Heart right ventricle (tissue), 16 donors: ENCODE measurements around the gene GYG1. TPM values are rescaled to one million over a fixed set of nuclear protein-coding genes. Genes with fewer than 3 reads are reported as not detected.

ENCODE experiments used
- ATAC-seq, 8 donors: fragments of 200-7000 bp; cut with Tn5 transposase; one replicate each; pipeline ENCODE4 v1.9.1; 2020; ENCODE audit warnings: mild to moderate bottlenecking in 8 of 8, moderate library complexity in 8 of 8, moderate number of reproducible peaks in 1 of 8
- DNase-seq, 2 donors: peaks; one replicate each; pipeline ENCODE4 v3.0.0-alpha.2; 2020
- H3K27ac ChIP-seq, 10 donors: fragments of 200-600 bp; sonication (generic) in 2 of 10; one replicate each; pipeline versions ENCODE4 v1.5.0 to v1.8.0; 2020 to 2022; ENCODE audit warnings: mild to moderate bottlenecking in 3 of 10
- H3K27me3 ChIP-seq, 7 donors: fragments of 200-600 bp; one replicate each; pipeline ENCODE4 v1.8.0; 2021 to 2022; ENCODE audit warnings: mild to moderate bottlenecking in 2 of 7
- H3K36me3 ChIP-seq, 9 donors: fragments of 200-600 bp; sonication (generic) in 1 of 9; one replicate each; pipeline versions ENCODE4 v1.5.0 to v1.8.0; 2020 to 2022; ENCODE audit warnings: mild to moderate bottlenecking in 2 of 9
- H3K4me1 ChIP-seq, 9 donors: fragments of 200-600 bp; sonication (generic) in 1 of 9; one replicate each; pipeline versions ENCODE4 v1.5.0 to v1.8.0; 2020 to 2022; ENCODE audit warnings: mild to moderate bottlenecking in 4 of 9
- H3K4me3 ChIP-seq, 10 donors: fragments of 200-600 bp; sonication (generic) in 2 of 10; one replicate each; pipeline versions ENCODE4 v1.5.0 to v1.8.0; 2020 to 2022; ENCODE audit warnings: mild to moderate bottlenecking in 7 of 10, moderate library complexity in 2 of 10
- H3K9me3 ChIP-seq, 11 donors: fragments of 200-600 bp in 10 of 11; sonication (generic) in 2 of 11; one replicate each; pipeline versions ENCODE4 v1.5.0 to v1.8.0; 2013 to 2022; ENCODE audit warnings: mild to moderate bottlenecking in 2 of 11, control low read depth in 1 of 11, moderate library complexity in 1 of 11
- WGBS, 2 donors: extraction: QIAGEN DNeasy Blood & Tissue Kit; methylation state at CpG; one replicate each; pipeline ENCODE4 v1.1.7; 2013; ENCODE audit warnings: inconsistent platforms in 1 of 2; 5-methylcytosine and 5-hydroxymethylcytosine counted together
- intact Hi-C, 10 donors: fragments of 100-400 bp; cut with DNase I; formaldehyde crosslinking; loops; one replicate each; pipeline versions ENCODE4 v1.11.1 to v1.14.2; 2022
- polyA plus RNA-seq, 2 donors: library from polyadenylated mRNA; stranded (reverse); fragments of 200-250 nt; gene quantifications; one replicate each; pipeline ENCODE4 v1.2.3, GENCODE V29; 2013
- total RNA-seq, 10 donors: library from RNA; stranded (reverse); fragmentation: NEBNext Ultra II Directional in 3 of 10; extraction: Animal tissue kit (Norgen Biotek cat#: 25700) in 3 of 10; gene quantifications; one replicate each; pipeline versions ENCODE4 v1.2.1 to v1.2.4, GENCODE V29; 2021 to 2023
- TF ChIP-seq, protein P1 (sequence below), 9 donors: fragments of 200-600 bp; sonication (generic) in 2 of 9; IDR thresholded peaks; one replicate each; pipeline versions ENCODE4 v1.5.0 to v1.8.0; 2021 to 2022; ENCODE audit warnings: antibody characterized with exemption in 9 of 9, mild to moderate bottlenecking in 5 of 9, moderate library complexity in 1 of 9
- donor health status: Arrhythmogenic right ventricular cardiomyopathy.
- donor health status: ischemic (EF 13 %, LVEDD 7.1; RV severe dilation, severe dysfunction).
- donor health status: healthy with polysubstance abuse.
- donor health status: DM: no; HTN: yes; CAD: no.
- donor health status: DM: no; HTN: no; CAD: no.
- donor health status: ischemic (EF 25% LVEDD 6.9; RV normal size, moderate dysfunction).
- donor health status: ischemic (EF 25% LVEDD 5.7; RV mildly dilated, moderate dysfunction).
- donor health status: healthy.
- donor health status: DM: yes; HTN: yes; CAD: no.
- donor health status: Ischemic cardiomyopathy.
- donor health status: ischemic (EF 35%, LVEDD 5.7; RV mildly dilated, moderate dysfunction).
- donor health status: nonischemic (EF 11% LVEDD 7.7; RV severe dilation, severe dysfunction).
- donor health status: DM: yes; HTN: yes; CAD: no.
- donor health status: PGD.
- donor health status: ischemic (EF 29% LVEDD 5.4; RV normal size, mild dysfunction).
- donor health status: nonischemic (EF 23%, LVEDD 6.1; RV moderate dilation, normal function).

The GYG1 gene
- total and polyA plus RNA-seq, 12 donors, result 56.5 to 210 (median 154) TPM

DNA sequence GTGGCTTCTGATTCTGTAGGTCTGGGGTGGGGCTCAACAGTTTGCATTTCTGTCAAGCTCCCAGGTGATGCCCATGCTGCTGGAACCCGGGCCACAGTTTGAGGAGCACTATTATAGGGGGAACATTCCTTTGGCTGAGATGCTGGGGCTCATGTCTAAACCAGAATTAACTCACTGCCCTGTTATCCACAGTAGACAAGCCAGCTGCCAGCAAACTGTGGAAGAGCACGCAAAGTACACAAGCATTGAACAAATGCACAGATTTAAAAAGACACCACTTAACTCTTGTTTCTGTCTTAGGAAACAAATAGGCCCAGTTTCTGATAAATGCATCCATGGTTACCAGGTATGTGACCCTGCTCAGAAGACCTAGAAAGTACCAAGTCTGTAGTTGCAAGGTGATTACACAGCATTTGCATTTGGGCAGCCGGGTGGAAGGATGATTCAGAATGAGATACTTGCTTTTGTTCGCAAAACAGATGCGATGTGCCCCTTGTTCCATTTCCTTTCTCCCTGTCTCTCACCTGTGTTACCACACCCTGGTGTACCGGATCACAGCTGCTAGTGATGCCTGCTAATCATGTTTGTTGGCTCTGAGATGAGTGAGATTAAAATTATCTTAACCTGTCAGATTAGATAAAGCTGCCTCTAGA is 12.4 kb downstream of the GYG1 start:
- DNase-seq, result no peak
- 74 to 78% methylated on average over 6 of the region's 6 CpGs for WGBS, 2 donors
- H3K9me3 ChIP-seq, result no peaks in the 10 kb centered on the region
- TF ChIP-seq, protein P1, sequence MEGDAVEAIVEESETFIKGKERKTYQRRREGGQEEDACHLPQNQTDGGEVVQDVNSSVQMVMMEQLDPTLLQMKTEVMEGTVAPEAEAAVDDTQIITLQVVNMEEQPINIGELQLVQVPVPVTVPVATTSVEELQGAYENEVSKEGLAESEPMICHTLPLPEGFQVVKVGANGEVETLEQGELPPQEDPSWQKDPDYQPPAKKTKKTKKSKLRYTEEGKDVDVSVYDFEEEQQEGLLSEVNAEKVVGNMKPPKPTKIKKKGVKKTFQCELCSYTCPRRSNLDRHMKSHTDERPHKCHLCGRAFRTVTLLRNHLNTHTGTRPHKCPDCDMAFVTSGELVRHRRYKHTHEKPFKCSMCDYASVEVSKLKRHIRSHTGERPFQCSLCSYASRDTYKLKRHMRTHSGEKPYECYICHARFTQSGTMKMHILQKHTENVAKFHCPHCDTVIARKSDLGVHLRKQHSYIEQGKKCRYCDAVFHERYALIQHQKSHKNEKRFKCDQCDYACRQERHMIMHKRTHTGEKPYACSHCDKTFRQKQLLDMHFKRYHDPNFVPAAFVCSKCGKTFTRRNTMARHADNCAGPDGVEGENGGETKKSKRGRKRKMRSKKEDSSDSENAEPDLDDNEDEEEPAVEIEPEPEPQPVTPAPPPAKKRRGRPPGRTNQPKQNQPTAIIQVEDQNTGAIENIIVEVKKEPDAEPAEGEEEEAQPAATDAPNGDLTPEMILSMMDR (IDR thresholded peaks at IDR 0.05), result no peak
- peaks cover 0 to 48% (median 19%) of the 10 kb centered on the region in 9 donors for H3K4me1 ChIP-seq
- intact Hi-C loops, result no loop called here
- no peaks in the 10 kb centered on the region for H3K27me3 ChIP-seq
- peak overlapping the region in 3 of 10 donors; percentile 11 to 44 (median 17) for H3K27ac ChIP-seq
- ATAC-seq, result peak in 1 of 8 donors; percentile 65
- H3K36me3 ChIP-seq, result peaks cover 0 to 93% (median 21%) of the 10 kb centered on the region in 9 donors
- H3K4me3 ChIP-seq, result no peak overlapping the region

DNA sequence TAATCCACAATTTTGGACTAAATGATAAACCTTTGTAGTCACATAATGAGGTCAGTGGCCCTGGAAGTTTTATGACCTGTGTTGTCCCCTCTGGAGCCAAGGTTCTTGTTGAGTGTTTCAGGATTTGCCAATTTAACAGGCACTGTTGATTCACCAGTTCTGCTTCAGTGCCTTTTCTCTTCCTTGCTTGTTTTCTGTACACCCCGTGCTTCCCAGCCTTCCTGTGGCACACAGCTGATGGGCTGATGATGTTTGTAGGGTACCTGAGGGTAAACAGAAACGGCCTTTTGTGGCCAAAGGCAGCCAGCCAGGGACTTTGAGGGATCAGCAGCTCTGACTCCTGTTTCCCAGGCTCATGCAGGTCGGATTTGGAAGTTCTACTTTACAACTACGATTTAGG is 13.3 kb downstream of the GYG1 start:
- TF ChIP-seq, protein P1 (IDR thresholded peaks at IDR 0.05), result no peak
- Histone ChIP-seq H3K27ac (peak overlapping the region in 7 of 10 donors; percentile 11 to 44 (median 36)), H3K9me3 (no peaks in the 10 kb centered on the region), H3K36me3 (peaks cover 0 to 95% (median 27%) of the 10 kb centered on the region in 9 donors), H3K4me3 (no peak overlapping the region), H3K27me3 (no peaks in the 10 kb centered on the region), H3K4me1 (peaks cover 0 to 41% (median 15%) of the 10 kb centered on the region in 9 donors)
- ATAC-seq (peak in 6 of 8 donors; percentile 28 to 90 (median 54)), DNase-seq (no peak)
- intact Hi-C loops, result no loop called here
- 35 to 39% methylated on average over 4 of the region's 4 CpGs for WGBS, 2 donors

DNA sequence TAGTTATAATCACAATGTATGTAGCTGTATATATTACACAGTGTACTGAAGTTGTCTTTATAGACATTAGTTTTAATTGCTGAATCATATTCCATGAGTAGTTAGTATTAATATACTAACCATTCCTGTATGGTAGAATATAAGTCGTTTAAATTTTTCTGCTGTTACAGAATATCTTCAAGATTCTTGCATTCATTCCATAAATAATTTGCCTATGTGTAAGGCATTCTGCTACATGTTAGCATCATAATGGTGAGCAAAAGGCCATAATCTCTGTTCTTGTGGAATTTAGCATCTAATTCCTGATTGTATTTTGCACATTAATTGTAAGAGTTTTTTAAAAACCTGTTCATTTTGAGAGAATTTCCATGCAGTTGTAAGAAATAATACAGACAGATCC is 14.1 kb downstream of the GYG1 start:
- intact Hi-C loops, result no loop called here
- Histone ChIP-seq H3K4me1 (peaks cover 0 to 41% (median 15%) of the 10 kb centered on the region in 9 donors), H3K27me3 (no peaks in the 10 kb centered on the region), H3K9me3 (no peaks in the 10 kb centered on the region), H3K4me3 (no peak overlapping the region), H3K27ac (peak overlapping the region in 1 of 10 donors; percentile 44), H3K36me3 (peaks cover 0 to 95% (median 33%) of the 10 kb centered on the region in 9 donors)
- TF ChIP-seq, protein P1 (IDR thresholded peaks at IDR 0.05), result no peak
- 67 to 77% methylated on average over 1 of the region's 1 CpG for WGBS, 2 donors
- no peak for DNase-seq
- no peak for ATAC-seq

DNA sequence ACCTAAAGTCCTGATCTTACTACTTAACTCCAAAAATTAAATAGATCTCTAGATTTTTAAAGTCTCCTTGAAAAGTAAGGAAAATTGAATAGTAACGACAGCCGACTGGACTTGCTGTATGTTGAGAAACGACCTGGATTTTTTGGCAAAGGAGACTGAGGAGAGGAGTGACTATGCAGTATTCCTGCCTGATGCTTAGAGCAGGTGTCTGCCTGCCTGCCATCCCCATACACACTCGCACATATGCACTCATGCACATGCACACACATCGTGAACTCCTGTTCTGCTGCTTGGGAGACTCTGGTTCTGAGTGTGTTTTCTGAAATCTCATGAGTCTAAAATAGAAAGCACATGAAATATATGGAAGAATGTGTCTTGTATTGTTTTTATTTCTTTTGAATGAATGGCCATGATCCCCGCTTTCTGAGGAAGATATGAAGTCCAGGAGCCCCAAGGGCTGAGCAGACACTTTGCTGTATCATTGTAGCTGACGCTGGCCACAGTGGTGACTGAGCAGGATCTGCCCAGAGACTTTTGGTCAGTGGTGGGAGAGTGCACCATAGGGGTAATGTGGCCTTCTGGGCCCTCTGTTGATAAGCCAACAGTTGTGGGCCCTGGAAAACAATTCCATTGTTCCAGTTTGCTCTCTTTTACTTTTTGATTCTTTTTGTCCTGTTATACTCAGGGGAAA is 16.4 kb downstream of the GYG1 start:
- intact Hi-C loops, result no loop called here
- WGBS, 2 donors, result 87 to 92% methylated on average over 7 of the region's 7 CpGs
- TF ChIP-seq, protein P1 (IDR thresholded peaks at IDR 0.05), result no peak
- Histone ChIP-seq H3K27ac (no peak overlapping the region), H3K27me3 (no peaks in the 10 kb centered on the region), H3K4me3 (no peak overlapping the region), H3K9me3 (no peaks in the 10 kb centered on the region), H3K4me1 (peaks cover 0 to 54% (median 31%) of the 10 kb centered on the region in 9 donors), H3K36me3 (peaks cover 0 to 98% (median 37%) of the 10 kb centered on the region in 9 donors)
- ATAC-seq, result no peak
- no peak for DNase-seq
